CD4-positive, alpha-beta T cell treated with Interleukin-12 subunit alpha and Interleukin-12 subunit beta, for 1 hour (primary cell): ENCODE measurements around the gene PRKCE.
A peak's percentile ranks its signal among the peaks of the same experiment; 100 is the strongest.
"Not testable (repeated sequence)": the region's sequence is repeated elsewhere in the genome, so short reads cannot be mapped to it uniquely, and the experiment has no call there.

ENCODE experiments used
- DNase-seq: peaks from one replicate; pipeline ENCODE4 v3.0.0-alpha.2; 2020

The PRKCE gene

DNA sequence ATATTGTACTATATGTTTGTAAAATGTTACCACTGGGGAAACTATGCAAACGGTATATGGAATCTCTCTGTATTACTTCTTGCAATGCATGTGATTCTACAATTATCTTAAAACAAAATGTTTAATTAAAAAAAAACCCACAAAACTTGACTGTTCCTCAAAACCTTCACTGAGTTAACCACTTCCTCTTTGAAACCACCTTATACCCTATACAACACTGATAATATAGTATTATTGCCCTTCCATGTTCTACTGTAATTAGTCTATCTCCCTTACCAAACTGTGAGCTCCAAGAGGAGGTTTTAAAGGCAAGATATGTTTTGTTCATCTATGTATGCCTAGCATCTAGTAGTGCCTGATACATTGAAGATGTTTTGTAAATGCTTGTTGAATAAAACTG lies 572.0 kb downstream of the PRKCE start:
- DNase-seq: not testable (repeated sequence)

DNA sequence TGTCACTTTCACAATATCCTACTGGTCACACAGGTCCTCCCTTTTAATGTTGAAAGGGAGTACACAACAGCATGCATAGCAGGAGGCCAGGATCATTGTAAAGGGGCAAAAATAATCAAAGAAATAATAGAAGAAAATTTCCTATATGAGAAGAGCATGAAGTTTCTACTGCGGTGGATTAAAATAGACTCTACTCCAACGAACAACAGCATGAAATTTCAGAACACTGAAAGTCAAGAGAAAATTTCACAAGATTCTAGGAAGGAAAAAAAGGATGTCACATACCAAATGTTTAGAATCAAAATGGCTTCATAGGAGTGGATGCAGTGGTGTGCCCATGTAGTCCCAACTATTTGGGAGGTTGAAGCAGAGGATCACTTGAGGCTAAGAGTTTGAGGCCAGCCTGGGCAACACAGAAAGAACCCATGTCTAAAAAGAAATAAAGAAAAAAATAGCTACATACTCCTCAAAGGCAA lies 573.7 kb downstream of the PRKCE start:
- no peak for DNase-seq

GRCh38 chr2:46225730-46226129 lies 574.3 kb downstream of the PRKCE start:
- DNase-seq: no peak

DNA sequence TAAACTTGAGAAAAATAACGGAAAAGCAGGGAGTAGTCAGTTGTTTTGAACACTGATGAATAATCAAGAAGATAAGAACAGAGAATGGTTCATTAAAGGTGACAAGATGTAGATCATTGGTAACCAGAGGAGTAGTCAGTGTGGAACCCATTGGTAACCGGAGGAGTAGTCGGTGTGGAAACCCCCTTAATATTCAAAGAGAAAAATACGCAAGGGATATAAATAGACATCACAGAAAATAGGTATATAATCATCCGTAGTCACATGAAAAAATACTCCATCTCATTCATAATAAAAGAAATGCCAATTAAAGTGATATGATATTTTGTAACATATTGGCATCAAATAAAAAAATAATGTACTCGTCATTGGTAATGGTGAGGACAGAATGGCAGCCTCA lies 575.1 kb downstream of the PRKCE start:
- no peak for DNase-seq

GRCh38 chr2:46227022-46227421 lies 575.5 kb downstream of the PRKCE start:
- no peak for DNase-seq

- DNase-seq: no peak
Measured at GRCh38 chr2:46227674-46228289, 576.3 kb downstream of the PRKCE start.

GRCh38 chr2:46229134-46230063 lies 577.9 kb downstream of the PRKCE start:
- DNase-seq: peak; percentile 44

GRCh38 chr2:46230115-46230571 lies 578.7 kb downstream of the PRKCE start:
- DNase-seq: peak; percentile 15

DNA sequence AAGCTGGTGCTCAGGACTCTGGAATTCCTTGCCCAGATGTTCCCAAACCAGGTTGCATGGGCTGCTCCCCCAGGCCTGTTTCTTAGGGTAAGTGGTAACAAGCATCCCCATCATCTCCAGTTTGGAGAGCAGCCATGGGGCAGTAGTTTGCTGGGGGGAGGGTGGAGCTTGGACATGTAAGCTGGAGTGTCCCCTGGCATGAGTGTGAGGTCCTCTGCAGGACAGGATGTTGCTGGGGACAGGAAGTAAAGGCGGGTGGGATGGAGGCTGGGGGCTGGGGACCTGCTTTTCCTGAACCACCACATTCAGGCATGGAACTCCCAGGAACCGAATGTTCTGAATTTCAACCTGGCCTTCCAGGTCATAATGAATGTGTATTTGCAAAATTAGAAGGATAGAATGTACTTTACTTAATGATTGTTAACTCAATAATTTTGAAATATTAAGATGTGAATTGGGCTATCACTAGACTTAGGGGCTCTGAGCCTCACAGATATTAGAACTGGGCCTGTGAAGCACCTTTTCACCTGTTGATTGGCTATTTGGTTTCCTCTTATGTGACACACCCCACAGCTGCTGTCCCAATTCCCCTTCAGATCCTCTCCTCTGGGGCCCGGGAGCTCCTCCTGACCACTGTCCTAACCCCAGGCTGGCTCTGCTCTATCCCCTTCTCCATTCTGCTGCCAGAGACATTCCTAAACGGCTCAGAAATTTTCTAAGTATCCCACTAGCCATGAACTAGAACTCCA lies 579.4 kb downstream of the PRKCE start:
- DNase-seq: no peak

- DNase-seq: no peak
Measured at GRCh38 chr2:46231721-46232120, 580.2 kb downstream of the PRKCE start.

DNA sequence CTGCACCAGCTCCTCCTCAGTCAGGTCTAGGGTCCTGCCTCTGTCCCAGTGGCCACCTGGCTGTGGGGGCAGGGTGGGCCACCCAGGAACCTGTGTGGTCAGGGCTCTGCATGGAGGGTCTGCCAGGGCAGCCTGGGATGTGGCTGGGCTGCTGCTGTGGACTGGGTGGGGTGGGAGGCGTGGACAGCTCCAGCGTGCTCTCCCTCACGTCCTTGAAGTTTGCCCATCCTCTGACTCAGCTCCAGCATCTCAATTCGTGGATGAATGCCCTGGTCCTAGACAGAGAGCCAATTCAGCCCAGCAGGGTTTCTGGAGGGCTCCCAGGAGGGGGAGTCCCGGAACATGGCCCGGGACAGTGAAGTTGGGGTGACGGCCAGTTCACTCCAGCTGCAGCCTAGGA lies 581.4 kb downstream of the PRKCE start:
- no peak for DNase-seq

DNA sequence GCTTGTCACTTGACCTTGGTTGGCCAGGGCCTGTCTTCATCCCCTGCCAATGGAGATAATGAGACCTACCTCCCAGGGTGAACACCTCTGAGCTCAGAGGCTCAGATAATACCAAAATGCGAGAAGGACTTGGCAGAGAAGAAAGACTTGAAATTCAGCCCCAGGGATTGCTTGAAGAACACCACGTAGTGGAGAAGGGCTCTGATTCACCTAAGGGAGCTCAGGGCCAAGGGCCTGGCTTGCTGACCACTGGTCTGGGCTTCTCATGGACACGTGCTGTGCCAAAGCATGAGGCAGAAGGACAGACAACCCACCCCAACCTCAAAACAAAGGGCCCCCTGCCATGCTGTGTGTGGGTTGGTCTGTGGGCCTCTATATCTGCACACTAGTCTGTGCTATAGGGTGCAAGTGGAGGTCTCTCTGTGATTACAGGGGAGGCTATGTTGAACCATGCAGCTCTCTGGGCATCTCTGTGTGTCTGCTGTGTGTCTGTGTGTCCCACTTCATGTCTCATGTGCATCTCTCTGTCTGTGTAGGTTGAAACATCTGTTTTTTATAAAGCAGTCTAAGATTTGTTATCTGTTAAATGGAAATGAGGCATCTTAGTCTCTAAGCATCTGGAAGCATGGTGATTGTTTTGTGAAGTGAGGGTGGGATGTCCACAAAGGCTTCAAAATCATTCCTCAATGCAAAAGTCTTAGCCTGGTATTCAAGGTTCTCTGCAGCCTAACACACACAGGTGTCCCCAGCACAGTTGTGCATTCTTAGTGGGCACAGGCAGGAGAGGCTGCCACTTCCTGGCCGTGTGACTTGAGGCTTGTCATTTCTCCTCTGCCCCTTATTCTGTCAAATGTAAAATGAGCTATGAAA lies 584.8 kb downstream of the PRKCE start:
- no peak for DNase-seq

- DNase-seq: no peak
Measured at GRCh38 chr2:46236876-46237859, 585.7 kb downstream of the PRKCE start.
